NCI-H2107 (cell line): ENCODE data around the gene TRPM4.

ENCODE experiments used
- DNase-seq: peaks from one replicate; lab custom pipeline; 2025; lab: John Stamatoyannopoulos, UW

The TRPM4 gene

GRCh38 chr19:49231804-49232203 lies 74.2 kb downstream of the TRPM4 start:
- no peak for DNase-seq

- no peak for DNase-seq
Observed at GRCh38 chr19:49233163-49233562, 75.6 kb downstream of the TRPM4 start.

GRCh38 chr19:49241769-49242168 lies 84.2 kb downstream of the TRPM4 start:
- DNase-seq = no peak

- DNase-seq = no peak
Observed at GRCh38 chr19:49243129-49243528, 85.5 kb downstream of the TRPM4 start.

- no peak for DNase-seq
Observed at GRCh38 chr19:49243726-49244125, 86.1 kb downstream of the TRPM4 start.

- DNase-seq = no peak
Observed at GRCh38 chr19:49244256-49244655, 86.7 kb downstream of the TRPM4 start.

GRCh38 chr19:49247676-49248075 lies 90.1 kb downstream of the TRPM4 start:
- DNase-seq = no peak

- no peak for DNase-seq
Observed at GRCh38 chr19:49249933-49250332, 92.3 kb downstream of the TRPM4 start.

GRCh38 chr19:49255674-49256073 lies 98.1 kb downstream of the TRPM4 start:
- no peak for DNase-seq

GRCh38 chr19:49256691-49257090 lies 99.1 kb downstream of the TRPM4 start:
- DNase-seq = no peak
